Activated CD8-positive, alpha-beta memory T cell treated with anti-CD3 and anti-CD28 coated beads for 4 hours (primary cell): Measurements from ENCODE around the gene CHCHD10.
A peak's percentile ranks its signal among the peaks of the same experiment; 100 is the strongest.
"Not testable (repeated sequence)": the region's sequence is repeated elsewhere in the genome, so short reads cannot be mapped to it uniquely, and the experiment has no call there.

ENCODE experiments used
- DNase-seq, 2 donors: peaks; one replicate each; pipeline ENCODE4 v3.0.0-alpha.2; 2020; ENCODE audit warnings: low read depth in 2 of 2

Gene CHCHD10

DNA sequence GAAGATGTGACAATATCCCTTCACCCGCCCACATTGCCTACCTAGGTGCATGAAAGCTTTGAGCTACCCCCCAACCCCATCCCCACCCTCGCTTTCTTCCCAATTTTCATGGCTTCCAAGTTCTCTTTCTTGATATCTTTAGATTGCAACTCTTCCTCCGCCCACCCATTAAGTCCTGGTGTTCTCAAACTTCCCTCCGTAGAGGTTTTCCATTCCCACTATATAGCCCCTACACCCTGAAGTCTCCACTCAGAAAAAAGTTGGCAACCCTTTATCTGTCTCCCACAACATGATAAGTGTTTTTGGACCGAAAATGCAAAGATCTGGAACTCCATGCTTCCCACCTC, 17.4 kb downstream of the CHCHD10 start:
- no peak for DNase-seq

GRCh38 chr22:23749841-23750301, 17.9 kb downstream of the CHCHD10 start:
- DNase-seq, result no peak

GRCh38 chr22:23745791-23746190, 22.0 kb downstream of the CHCHD10 start:
- no peak for DNase-seq

- DNase-seq, result no peak
Observed at GRCh38 chr22:23744485-23744884, 23.3 kb downstream of the CHCHD10 start.

- no peak for DNase-seq
Observed at GRCh38 chr22:23744001-23744400, 23.8 kb downstream of the CHCHD10 start.

- no peak for DNase-seq
Observed at GRCh38 chr22:23743303-23743705, 24.5 kb downstream of the CHCHD10 start.

DNA sequence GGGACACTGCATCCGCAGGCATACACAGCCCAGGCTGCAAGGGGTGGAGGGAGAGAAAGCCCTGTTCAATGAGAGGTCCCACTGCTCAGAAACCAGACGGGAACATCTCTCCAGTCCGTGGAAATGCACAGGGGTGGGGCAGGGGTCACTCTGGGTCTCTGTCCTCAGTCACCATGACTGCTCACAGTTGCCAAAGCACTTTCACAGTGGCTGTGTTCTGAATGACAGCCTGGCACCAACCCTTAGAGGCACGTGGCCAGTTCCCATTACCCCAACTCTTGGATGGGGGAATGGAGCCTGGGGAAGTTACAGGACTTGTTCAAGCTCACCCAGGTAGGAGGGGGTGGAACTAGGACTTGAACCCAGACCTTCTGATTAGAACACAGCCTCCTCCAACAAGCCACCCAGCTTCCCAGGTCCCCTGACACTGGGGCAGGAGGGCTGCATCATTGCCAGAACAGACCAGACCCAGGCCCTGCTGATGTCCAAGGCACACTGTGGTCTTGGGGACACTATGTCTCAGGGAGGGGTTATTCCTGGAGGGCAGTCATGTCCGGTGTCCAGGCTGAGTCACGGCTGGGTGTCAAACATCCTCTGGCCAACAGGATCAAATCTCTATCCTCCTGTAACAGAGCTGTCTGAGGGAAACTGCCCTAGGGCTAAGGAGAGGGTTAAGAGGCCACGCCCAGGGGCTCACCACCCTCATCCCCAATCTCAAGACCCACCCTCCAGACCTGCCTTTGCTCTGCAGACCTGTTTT, 25.1 kb downstream of the CHCHD10 start:
- no peak for DNase-seq

DNA sequence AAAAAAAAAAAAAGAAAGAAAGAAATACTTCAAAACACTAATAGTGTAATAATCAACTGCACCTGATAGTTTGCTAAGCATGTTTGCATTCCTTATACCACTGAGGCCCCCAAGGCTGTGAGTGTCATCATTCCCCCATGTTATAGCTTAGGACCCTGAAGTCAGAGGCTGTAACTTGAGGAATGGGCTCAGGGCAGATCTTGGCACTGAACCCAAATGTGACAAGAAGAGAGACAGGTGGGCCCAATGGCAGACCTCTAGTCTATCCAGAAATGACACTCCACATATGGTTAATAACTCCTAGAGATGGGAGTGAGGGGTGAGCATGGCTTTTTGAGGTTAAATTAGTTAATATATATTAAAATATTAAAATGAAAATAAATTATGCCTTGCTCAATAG, 30.1 kb downstream of the CHCHD10 start:
- DNase-seq, result no peak

DNA sequence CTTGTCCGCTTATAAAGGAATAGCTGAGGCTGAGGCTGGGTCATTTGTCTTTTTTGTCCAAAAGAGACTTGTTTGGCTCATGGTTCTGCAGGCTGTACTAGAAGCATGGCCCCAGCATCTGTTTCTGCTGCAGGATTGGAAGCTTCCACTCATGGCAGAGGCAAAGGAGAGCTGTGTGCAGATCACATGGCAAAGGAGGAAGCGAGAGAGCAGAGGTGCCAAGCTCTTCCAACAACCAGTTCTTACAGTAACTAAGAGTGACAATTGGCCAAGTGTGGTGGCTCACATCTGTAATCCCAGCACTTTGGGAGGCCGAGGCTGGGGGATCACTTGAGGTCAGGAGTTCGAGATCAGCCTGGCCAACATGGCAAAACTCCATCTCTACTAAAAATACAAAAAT, 39.7 kb downstream of the CHCHD10 start:
- not testable (repeated sequence) for DNase-seq

- no peak for DNase-seq
Observed at GRCh38 chr22:23722724-23723123, 45.0 kb downstream of the CHCHD10 start.

GRCh38 chr22:23722160-23722559, 45.6 kb downstream of the CHCHD10 start:
- DNase-seq, result no peak

DNA sequence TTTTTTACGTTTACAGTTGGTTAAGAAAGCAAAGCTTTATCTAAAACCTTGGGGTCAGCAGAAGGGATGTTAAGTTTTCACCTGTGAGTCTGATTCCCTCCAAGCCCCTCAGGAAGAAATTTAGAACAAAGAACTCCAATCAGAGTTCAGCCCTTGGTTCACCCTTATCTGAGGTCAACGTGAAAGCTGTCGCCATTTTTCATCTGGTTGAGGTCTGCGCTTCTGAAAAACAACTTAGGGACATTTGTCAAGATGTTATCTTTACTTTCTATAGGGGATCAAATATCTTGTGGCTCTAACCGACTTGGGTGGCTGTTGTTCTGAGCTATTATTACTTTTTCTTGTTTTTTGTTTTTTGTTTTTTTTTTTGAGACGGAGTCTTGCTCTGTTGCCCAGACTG, 46.9 kb downstream of the CHCHD10 start:
- no peak for DNase-seq

- no peak for DNase-seq
Observed at GRCh38 chr22:23718371-23719165, 49.2 kb downstream of the CHCHD10 start.

DNA sequence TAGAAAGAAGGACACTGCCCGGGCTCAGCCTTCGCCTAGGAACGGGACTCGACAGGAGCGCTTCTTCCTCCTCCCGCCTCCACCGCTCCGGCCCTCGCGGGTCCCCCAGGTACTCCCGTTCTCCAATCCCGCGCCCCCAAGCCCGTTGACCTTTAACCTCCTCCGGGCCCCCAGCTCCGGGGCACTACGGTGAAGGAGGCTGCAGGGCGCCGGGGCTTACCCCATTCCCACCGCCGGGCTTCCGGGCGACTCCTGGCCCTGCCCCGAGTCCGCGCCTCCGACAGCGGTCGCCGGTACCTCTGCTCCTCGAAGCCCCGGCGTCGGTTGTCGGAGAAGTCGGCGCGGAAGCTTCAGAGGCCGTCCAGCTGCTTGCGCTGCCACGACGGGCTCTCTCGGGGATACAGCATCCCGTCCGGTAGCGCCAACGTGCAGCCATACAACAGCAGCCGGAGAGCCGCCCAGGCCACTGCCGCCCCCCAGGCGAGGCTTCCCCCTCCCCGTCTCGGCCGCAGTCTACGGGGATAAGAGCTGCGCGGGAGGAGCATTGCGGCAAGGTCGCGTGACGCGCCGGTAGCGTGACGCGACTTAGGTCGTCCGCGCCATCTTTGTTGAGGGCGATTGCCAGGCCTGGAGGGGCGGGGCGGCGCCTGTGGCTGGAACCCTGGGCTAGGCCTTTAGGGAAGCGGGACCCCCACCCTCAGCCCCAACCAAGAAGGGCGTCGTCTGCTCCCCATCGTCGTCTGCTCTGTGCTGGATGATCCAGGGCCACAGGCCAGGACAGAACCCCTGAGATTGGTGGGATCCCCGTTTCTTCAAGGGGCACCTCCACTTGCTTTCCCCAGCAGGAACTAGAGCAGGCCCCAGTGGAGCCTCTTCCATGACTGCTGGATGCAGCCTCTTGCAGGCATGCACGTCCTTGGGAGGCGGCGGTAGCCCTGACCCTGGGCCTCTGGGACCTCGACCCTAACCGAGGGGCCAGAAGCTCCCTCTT, 50.7 kb downstream of the CHCHD10 start:
- DNase-seq, result peak; percentile 63
